GM03348 (cell line): ENCODE data around the gene PDE8A.
"Not testable (repeated sequence)": the region's sequence is repeated elsewhere in the genome, so short reads cannot be mapped to it uniquely, and the experiment has no call there.

ENCODE experiments used
- DNase-seq: peaks from one replicate; pipeline ENCODE4 v3.0.0; 2012; ENCODE audit warnings: low spot score

Gene PDE8A

DNA sequence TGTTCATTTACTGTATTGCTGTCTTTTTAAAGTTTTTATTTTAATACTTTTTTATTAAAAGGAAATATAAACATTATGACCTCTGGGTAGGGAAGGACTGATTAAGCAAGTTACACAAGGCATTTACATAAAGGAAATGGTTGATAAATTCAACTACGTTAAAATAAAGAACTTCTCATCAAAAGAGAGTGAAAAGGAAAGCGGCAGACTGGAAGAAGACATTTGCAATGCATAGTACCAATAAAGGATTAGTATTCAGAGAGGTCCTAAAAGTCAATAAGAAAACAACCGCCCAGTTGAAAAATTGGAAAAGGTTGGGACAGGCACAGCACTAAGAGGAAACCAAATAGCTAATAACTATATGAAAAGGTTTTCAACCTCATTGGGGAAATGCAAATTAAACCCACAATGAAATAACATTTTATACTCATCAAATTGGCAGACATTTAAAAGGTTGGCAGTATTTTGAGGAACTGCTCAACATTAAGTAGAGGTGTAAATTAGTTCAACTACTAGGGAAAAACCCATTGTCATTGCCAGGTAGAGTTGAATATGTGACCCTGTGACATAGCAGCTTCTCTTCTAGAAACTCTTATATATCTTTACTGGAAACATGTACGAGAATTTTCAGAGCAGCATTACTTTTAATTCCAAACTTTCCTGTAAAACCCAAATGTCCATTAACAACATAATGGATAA lies 9.5 kb downstream of the PDE8A start:
- DNase-seq: no peak

DNA sequence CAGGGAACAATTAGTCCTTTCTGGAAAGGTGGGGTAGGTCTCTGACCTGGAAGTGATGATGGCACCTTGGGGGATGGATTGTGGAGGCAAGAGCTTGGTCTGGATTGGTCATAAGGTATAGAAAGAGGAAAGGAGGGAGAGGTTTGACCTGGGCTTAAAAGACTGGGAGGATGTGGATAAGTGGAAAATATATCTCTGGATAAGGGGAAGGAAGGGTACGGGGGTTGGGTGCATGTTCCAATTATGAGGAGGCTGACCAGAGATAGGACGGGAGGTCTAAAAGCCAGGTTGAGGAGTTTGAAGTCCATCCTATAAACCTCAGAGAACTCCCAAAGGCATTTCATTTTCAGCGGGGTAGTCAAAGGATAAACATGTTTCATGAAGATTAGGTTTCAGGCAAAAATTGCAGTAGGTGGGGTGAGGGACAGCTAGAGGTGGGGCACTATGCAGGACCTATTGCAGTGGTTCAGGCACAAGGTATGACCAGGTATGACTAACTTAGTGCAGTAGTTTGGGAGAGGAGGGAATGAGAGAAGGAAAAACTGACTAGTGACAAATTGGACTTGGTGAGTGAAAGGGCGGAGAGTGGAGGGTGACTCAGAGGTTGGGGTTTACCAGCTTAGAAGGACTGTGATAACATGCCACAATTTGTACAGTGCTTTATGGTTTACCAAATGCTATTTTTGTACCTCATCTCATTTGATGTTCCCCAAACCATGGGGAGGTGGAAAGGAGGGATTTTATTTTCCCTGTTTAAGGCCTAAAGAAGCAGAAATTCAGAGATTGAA lies 10.7 kb downstream of the PDE8A start:
- DNase-seq: peak; percentile 65

DNA sequence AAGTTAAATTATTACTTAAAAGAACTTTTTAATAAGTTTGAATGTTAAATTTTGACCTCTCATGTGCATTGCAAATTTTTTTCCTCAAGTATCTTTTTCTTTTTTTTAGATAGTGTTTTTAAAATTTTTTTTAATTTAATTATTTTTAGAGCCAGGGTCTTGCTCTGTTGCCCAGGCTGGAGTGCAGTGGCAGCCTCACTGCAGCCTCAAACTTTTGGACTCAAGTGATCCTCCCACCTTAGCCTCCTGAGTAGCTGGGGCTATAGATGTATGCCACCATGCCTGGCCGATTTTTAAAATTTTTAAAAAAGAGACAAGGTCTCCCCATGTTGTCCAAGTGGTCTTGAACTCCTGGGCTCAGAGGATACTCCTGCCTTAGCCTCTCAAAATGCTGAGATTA lies 14.4 kb downstream of the PDE8A start:
- no peak for DNase-seq

DNA sequence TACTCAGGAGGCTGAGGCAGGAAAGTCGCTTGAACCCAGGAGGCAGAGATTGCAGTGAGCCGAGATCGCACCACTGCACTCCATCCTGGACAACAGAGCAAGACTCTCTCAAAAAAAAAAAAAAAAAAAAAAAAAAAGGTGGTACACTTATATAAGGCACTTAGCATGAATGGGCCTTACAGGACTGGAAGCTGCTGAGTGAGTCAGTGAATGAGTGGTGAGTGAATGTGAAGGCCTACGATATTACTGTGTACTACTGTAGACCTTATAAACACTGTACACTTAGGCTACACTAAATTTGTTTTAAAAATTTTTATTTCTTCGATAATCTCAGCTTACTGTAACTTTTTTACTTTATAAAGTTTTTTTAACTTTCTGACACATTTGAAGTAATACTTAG lies 15.1 kb downstream of the PDE8A start:
- not testable (repeated sequence) for DNase-seq

DNA sequence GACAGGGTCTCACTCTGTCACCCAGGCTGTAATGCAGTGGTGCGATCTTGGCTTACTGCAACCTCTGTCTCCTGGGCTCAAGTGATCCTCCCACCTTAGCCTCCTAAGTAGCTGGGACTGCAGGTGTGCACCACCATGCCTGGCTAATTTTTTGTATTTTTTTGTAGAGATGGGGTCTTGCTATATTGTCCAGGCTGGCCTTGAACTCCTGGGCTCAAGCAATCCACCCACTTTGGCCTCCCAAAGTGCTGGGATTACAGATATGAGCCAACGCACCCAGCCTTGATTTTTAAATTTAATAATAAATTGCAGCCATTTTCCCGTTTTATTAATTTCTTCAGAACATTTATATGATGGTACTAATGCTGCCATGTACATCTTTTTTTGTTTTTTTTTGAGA lies 15.6 kb downstream of the PDE8A start:
- DNase-seq: not testable (repeated sequence)

DNA sequence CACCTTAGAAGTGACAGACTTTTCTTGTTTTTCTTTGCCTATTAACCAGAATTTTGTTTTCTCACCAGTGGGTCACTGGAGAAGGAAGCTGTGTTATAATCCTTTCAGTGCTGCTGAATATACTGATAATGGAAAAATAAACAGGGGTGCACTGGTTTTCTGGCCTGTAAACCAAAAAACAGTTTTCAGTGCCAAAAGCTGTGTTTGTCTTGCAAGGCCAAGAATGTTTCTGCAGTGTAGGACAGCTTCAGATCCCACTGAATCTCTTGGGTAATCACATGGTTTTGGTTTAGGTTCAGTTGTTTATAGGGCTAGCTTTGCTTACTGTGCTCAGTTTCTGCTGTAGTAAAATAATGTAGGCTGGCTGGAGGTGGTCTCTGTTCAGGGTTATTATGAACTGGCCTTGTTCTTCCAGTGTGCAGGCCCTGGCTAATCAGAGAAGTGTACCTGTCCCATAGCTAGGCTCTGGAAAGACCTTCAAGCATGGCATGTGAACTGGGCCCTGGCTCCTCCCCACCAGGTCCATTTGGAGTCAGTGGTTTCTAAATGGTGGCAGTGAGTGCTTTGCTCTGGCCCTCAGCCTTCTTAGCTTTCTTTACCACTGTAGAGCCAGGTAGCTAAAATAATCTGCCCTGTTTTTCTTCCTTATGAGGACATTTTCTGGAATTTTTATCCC lies 18.7 kb downstream of the PDE8A start:
- no peak for DNase-seq

DNA sequence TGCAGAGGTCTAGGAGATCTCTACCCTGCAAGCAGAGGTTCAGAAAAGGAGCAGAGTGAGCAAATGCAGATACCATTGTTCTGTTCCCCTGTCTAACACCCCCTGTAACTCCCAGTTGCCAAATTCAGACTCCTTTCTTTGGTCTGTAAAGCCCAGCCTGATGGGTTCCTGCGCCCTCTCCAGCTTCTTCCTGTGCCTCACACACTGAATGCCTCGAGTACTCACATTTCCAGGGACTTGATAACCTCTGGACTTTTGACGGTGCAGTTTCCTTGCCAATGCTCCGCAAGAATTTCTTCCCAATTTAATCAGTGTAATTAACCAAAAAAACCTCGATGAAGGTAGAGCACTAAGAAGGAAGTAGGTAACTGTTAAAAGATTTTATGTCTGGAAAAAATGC lies 19.3 kb downstream of the PDE8A start:
- DNase-seq: no peak

DNA sequence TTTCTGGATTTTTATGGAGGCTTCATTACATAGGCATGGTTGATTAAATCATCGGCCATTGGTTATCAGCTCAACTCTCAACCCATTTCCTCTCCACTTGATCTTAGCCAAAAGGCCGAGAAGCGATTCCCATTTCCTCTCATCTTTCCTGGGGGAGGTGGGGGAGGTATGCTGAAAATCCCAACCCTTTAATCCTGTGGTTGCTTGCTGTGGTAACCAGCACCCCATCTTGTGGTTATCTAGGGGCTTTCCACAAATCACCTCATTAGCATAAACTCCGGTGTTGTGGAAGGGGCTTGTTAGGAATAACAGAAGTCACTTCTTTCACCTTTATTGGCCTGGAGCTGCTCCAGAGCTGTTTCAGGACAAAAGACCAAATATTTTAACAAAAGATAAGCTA lies 20.9 kb downstream of the PDE8A start:
- no peak for DNase-seq

DNA sequence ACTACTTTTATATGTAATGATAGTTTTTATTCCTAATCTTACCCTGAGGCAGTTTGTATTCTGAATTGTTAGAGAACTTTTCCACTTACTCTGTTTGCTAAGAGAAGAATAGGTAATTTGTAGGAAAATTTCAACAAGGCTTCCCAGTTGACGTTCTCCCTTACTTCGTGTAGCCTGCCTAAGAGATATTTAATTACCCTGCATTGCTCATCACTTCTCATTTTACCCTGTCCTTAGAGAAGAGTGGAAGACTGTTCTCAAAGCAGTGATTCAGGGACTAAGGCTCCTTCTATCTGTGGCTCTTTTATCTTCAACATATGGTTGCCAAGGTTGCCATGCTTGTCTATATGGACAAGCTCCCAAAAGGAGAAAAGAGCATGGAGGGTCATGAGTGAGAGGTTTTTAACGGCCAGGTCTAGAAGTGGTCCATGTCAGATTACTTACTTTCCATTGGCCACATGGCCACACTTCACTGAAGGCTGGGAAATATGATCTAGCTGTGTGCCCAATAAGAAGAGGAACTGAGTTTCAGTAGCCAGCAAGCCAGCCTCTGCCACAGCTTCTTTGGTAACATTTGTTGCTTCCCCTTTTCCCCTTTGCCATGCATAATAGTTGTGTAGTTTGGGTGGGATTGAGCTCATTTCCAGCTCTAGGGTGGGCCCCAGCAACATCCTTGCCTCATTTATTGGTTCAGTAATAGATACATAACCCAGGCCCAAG lies 22.1 kb downstream of the PDE8A start:
- DNase-seq: no peak

DNA sequence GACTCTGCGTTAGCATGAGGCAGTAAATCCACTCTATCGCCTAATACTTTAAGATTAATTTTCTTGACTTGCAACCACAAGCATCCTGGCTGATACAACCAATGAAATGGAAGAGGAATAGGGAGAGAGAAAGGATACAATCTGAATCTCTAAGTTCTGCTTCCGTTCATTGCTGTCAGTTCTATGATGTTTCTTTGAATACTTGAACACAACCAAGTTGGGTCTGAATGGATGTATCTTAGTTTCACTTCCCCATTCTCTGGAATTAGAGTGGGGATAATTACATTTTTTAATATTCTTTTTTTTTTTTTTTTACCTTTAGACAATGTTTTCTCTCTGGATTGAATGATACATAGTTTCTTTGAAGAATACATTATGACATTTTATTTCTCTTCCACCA lies 22.9 kb downstream of the PDE8A start:
- DNase-seq: no peak

DNA sequence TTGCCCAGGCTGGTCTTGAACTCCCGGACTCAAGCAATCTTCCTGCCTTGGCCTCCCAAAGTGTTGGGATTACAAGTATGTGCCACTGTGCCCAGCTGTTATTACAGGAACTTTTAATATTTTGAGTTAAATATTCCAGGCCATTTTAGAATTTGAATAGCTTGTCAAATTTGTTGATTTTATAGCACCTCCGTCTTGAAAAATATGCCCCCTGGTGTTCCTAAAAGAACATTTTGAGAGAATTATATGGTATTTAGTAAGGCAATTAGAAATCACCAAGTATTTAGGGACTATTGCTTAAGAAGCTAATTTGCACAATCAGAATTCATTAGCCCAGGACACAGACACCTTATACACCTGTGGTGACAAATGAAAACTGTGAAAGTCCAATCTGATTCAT lies 23.7 kb downstream of the PDE8A start:
- no peak for DNase-seq

DNA sequence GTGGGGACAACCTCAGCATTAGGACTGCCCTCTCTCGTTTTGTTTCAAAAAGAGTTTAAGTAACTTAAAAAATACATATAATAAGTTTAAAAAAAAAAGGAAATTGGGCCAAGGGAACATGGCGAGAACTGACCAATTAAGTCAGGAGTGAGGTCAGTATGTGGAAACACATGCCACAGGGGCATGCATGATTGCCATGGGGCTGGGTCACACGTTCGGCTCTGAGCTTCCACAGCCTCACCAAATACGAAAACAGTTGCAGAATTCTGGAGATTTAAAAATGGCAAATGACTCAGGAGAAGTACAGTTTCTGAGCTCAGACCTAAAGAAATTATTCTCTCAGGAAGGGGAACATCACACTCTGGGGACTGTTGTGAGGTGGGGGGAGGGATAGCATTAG lies 24.1 kb downstream of the PDE8A start:
- no peak for DNase-seq

DNA sequence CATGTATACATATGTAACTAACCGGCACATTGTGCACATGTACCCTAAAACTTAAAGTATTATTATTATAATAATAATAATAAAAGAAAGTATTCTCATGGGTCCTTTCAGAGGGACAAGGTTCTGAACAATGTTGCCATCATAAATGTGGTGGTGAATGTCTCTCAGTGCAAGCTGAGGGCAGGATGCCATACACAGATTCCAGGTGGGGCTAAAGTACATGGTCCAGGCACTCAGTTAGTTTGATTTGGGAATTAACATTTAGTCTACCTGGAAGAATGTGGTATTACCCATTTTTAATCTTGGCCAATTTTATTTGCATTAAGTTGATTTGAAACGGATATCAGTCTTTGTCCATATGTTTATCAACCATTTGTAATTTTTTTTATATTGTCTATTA lies 24.5 kb downstream of the PDE8A start:
- no peak for DNase-seq

DNA sequence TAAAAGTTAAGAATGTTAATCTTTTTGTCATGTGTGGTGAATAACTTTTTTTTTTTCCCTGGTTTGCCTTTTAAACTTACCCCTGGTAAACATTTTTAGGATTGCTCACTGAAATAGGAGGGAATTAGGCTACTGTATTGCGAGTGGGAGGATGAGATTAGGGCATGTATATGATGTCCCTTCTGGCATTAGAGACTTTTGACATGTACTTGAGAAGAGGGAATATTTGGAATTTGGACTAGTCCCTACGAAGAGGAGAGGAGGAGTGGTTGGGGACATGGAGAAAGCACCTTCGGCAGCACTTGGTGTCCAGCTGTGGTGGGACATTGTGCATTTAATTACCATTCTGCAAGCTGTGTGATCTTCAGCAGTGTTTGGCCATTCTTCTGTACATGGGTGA lies 25.0 kb downstream of the PDE8A start:
- no peak for DNase-seq

DNA sequence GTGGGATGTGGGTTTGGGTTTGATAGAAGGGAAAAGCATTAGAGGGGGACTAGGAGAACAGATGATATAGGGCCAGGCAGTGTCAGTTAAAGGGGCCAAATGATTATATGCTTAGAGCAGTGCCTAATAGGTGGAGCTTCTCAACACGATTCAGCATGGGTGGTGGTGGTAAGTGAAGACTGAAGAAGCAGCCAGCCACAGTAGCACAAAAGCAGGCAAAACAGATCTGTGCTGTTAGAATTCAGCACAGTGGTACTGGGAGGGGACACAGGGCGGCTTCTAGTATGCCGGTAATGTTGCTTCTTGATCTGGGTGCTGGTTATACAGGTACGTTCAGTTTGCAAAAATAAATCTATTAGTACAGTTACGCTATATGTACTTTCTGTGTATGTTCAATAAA lies 25.5 kb downstream of the PDE8A start:
- DNase-seq: no peak

DNA sequence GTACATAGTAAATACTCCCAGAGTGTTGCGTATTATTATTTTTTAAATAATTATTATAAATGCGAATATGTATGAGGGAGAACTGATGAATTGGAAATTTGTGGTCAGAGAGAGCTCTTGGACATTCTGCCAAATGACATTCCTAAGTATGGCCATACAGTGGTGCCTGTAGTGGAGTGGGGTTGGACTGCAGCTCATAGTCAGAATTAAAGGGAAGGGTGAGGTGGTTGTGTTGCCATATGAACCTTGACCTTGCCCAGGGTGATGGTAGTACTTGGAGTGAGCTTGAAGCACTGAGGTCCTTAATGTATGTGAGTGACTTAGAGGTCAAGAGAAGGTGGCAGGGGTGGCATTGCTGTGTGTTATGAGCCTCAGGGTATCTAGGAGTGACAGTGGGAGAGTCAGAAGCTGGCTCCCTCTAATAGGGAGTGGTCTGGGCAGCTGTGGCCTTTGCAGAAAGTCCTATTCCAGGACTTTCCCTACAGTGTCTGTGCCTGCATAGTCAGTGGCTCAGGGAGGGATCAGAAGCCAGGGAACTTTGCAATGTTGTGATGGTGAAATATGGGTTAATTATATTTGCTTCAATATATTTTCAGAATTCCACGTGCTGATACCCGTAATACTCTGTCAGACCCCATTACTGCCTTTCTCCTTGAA lies 26.2 kb downstream of the PDE8A start:
- DNase-seq: no peak

DNA sequence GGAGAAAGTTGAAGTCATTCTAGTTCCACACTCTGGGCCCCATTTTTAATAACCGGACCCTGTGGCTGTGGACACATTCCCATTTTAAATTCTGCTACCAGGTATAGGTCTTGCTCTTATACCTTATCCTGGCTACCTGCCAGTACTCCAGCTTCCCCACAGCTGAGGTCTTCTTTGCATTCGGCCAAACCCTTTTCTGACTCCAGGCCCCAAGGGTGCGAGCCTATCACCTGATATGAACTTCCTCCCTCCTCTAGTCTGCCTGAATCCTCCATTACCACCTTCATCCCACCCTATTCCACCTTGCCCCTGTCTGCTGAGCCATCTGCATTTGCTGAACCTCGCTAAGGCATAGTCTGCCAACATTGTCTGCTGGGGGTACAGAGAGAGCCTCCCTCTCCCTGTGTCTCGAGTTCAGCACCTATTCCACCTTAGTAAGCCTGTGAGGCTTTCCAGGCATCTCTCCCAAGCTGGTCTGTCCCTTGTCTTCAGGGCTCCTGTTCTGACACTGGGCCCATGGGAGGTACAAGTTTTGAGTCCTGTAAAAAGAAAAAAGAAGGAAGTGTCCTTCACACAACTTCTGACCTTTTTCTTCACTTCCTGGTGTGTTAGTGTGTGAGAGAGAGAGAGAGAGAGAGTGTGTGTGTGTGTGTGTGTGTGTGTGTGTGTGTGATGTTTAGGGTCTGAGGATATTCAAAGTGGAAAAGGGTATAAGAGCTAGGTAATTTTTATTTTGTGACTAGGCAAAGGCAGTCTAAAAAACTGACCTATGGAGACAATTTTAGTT lies 27.0 kb downstream of the PDE8A start:
- DNase-seq: no peak

DNA sequence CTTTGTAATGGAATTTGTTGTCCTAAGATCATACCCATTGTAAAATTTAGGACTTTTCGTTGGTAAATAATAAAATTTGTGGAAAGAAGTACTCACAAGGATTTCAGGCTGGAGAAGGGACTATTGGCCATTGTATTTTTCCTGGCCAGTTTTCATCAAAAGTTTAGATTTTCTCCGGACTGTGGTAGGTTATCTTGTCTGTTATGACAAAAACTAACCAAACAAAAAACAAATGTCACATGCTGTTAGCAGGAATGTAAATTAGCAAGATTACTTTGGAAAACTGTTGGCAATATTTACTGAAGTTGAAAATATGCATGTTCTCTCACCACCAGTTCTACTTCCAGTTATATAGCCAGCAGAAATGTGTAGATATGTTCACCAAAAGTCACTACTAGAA lies 27.8 kb downstream of the PDE8A start:
- no peak for DNase-seq

DNA sequence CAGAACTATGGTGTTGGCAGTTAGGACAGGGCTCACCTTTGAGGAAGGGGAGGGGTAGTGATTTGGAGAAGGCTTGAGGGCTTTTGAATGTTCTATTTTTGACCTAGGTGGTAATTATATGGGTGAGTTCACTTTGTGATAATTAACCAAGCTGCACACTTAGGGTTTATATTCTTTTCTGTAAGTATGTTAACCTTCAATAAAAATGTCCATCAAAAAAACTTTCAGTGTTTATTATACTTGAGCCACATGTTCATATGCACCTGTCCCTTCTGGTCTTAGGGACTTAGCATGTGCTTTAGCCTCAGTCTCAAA lies 28.4 kb downstream of the PDE8A start:
- DNase-seq: no peak

DNA sequence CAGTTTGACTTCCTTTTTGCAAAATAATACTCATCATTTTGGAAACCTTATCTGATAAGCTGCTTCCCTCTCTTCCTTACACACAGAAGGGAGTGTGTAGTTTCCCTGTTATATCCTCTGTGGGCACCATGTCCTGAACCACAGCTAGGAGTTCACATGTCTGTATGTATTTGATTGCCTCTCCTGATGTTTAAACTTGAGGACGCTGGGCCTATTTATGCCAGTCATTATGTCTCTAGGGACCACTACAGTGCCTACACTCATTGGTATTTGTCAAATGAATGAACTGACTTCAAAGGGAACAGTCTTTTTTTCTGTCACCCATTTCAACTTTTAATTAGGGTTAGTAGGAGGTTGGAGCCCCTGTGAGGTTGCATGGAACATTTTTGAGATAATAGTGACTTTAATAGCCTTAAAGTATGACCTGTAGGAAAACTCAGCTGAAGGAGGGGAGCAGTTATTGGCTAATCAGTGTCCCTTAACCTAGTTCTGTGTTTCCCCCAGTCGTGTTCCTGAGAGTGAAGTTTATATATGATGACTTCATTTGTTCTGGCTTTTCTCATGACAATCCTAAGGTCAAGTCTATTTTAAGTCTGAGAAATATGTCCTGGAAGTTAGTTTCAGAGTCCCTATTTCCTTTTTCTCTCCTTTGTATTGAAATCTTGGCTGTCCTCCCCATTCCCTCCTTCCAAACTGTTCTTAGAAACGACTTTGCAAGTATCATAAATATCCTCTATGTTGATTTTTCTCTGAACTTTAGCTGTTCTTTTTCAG lies 28.9 kb downstream of the PDE8A start:
- DNase-seq: peak; percentile 48

DNA sequence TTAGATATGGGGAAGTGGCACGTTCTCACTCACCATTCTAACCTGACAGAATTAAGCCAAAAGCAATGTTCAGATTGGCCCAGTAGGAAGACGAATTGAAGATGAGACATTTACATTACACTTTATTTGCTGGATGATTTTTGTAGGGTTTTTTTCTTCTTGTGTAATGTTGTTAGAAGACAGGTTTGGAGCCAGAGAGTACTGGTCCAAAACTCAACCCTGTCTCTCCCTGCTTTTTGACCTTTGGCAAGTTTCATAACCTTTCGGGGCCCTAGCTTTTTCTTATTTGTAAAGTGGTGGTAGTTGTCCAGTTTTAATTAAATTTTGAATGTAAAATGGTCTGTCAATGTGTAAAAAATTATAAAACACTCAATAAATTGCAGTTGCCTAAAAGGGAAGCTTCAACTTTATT lies 29.5 kb downstream of the PDE8A start:
- DNase-seq: no peak
